A549 (cell line): Measurements from ENCODE around the gene SPRR4. TPM values are rescaled to one million over a fixed set of nuclear protein-coding genes. Genes with fewer than 3 reads are reported as not detected.
"Not testable (repeated sequence)": the region's sequence is repeated elsewhere in the genome, so short reads cannot be mapped to it uniquely, and the experiment has no call there.

ENCODE experiments used
- ATAC-seq, 2 experiments: fragments of 200-7000 bp in 1 of 2; fragments of >200 bp in 1 of 2; cut with Nextera tagmentation in 1 of 2; cut with Tn5 transposase in 1 of 2; 3 replicates each; pipeline versions ENCODE4 v1.8.0 to v1.9.1; 2018 to 2020; ENCODE audit warnings: mild to moderate bottlenecking in 1 of 2, moderate library complexity in 1 of 2
- CTCF ChIA-PET: fragments of 300-600 bp; sonication (Branson Sonifier 250); formaldehyde crosslinking; extraction: SDS; loops from one replicate; lab custom pipeline; 2021; ENCODE audit warnings: antibody characterized with exemption, inconsistent platforms; lab: Yijun Ruan, JAX
- POLR2A ChIA-PET: fragments of 350-600 bp; formaldehyde crosslinking; extraction: SDS; loops from one replicate; lab custom pipeline; 2021; ENCODE audit warnings: antibody characterized with exemption, inconsistent platforms; lab: Yijun Ruan, JAX
- DNase-seq, 2 experiments: peaks; one replicate each; pipeline versions ENCODE4 v3.0.0 to v3.0.0-alpha.2; 2011 to 2016; ENCODE audit warnings: low read depth in 1 of 2, low spot score in 1 of 2
- FAIRE-seq: peaks from 2 replicates; lab custom pipeline; 2011; peaks lifted over from hg19 to GRCh38; lab: Jason Lieb, UNC
- H3K27ac ChIP-seq, 2 experiments: fragments of >200 bp; sonication (Bioruptor Twin); formaldehyde crosslinking; 3 replicates each; pipeline ENCODE4 v1.5.1; 2016 to 2017
- H3K4me1 ChIP-seq: fragments of >200 bp; sonication (Bioruptor Twin); formaldehyde crosslinking; 3 replicates; pipeline ENCODE4 v1.6.1; 2016
- H3K4me2 ChIP-seq: fragments of >200 bp; sonication (Bioruptor Twin); formaldehyde crosslinking; 3 replicates; pipeline ENCODE4 v1.6.1; 2016
- H3K4me3 ChIP-seq: fragments of >200 bp; sonication (Bioruptor Twin); formaldehyde crosslinking; 3 replicates; pipeline ENCODE4 v1.5.1; 2016
- H3K9me3 ChIP-seq: fragments of >200 bp; sonication (Bioruptor Twin); formaldehyde crosslinking; 3 replicates; pipeline ENCODE4 v1.6.1; 2016
- ATOH8 ChIP-seq: fragments of 250-450 bp; sonication (Bioruptor Pico); IDR thresholded peaks from 2 replicates; pipeline ENCODE4 v1.5.0; 2020; ENCODE audit warnings: low read depth, mild to moderate bottlenecking, moderate library complexity
- E2F6 ChIP-seq: IDR thresholded peaks from 2 replicates; pipeline ENCODE4 v1.6.1; 2012; ENCODE audit warnings: low read depth, borderline replicate concordance
- ESRRA ChIP-seq: fragments of 150-350 bp; IDR thresholded peaks from 2 replicates; pipeline ENCODE4 v1.6.1; 2014; ENCODE audit warnings: mild to moderate bottlenecking, low read length, borderline replicate concordance
- MAFK ChIP-seq: fragments of 450-650 bp; IDR thresholded peaks from 2 replicates; pipeline ENCODE4 v1.6.1; 2014; ENCODE audit not compliant: partially characterized antibody
- PHF8 ChIP-seq: fragments of 200-600 bp; sonication (generic); IDR thresholded peaks from 2 replicates; pipeline ENCODE4 v1.6.1; 2016; ENCODE audit warnings: low read depth, mild to moderate bottlenecking, antibody characterized with exemption, moderate library complexity, borderline replicate concordance
- RAD21 ChIP-seq, 2 experiments: fragments of >200 bp in 1 of 2; sonication (Bioruptor Twin) in 1 of 2; formaldehyde crosslinking in 1 of 2; IDR thresholded peaks in 1 of 2; conservative IDR thresholded peaks in 1 of 2; 2 replicates in 1 of 2; 3 replicates in 1 of 2; pipeline ENCODE4 v1.6.1; 2012 to 2018; ENCODE audit warnings: inconsistent platforms in 1 of 2
- REST ChIP-seq: fragments of 200-600 bp; sonication (generic); IDR thresholded peaks from 2 replicates; pipeline ENCODE4 v1.6.1; 2016; ENCODE audit warnings: antibody characterized with exemption, mild to moderate bottlenecking, moderate library complexity
- ZC3H11A ChIP-seq: fragments of 450-650 bp; IDR thresholded peaks from 2 replicates; pipeline ENCODE4 v1.6.1; 2014; ENCODE audit warnings: antibody characterized with exemption, mild to moderate bottlenecking
- ZNF302 ChIP-seq: fragments of 250-450 bp; sonication (Bioruptor Pico); IDR thresholded peaks from 2 replicates; pipeline ENCODE4 v1.9.0; 2021; ENCODE audit warnings: inconsistent platforms, mild to moderate bottlenecking, moderate library complexity
- WGBS: methylation state at CpG from one replicate; pipeline ENCODE4 v1.1.6; 2017; ENCODE audit errors: missing lambda C conversion rate; 5-methylcytosine and 5-hydroxymethylcytosine counted together
- polyA plus RNA-seq, 4 experiments: library from polyadenylated mRNA; depleted of rRNA in 3 of 4; stranded (reverse); fragments of >200 nt; fragmentation: RNase III in 1 of 4; extraction: RNeasy Plus Mini Kit Qiagen cat#74134 plus additional on column Dnase treatment in 1 of 4; gene quantifications; 2 replicates in 3 of 4; 3 replicates in 1 of 4; pipeline ENCODE4 v1.2.3, GENCODE V29; 2011 to 2017
- small RNA-seq, 6 experiments: library from RNA; depleted of rRNA; stranded (forward); fragments of <200 nt; gene quantifications; one replicate each; pipeline ENCODE3, GENCODE V24; 2012

Gene SPRR4
- polyA plus RNA-seq, 2 of the 4 experiments (the other 2 are of a cell fraction): not detected

GRCh38 chr1:152999818-153000217 lies 29.4 kb downstream of the SPRR4 start (continued):
- no peak for TF ChIP-seq PHF8
- TF ChIP-seq, all 56 proteins: peak for 0

GRCh38 chr1:153000294-153000693 lies 29.8 kb downstream of the SPRR4 start:
- TF ChIP-seq REST: no peak
- TF ChIP-seq ATOH8 (CRISPR knock-in tag): no peak
- no peak for TF ChIP-seq ZNF302 (CRISPR knock-in tag)
- WGBS: 37% methylated on average over 1 of the region's 1 CpG
- Histone ChIP-seq H3K9me3 (0 out of 3 replicates have a peak, but pooled peaks cover under 1% of the 10 kb centered on the region), H3K4me1 (no peaks in the 10 kb centered on the region), H3K27ac (no peak overlapping the region), H3K4me2 (no peak overlapping the region), H3K4me3 (no peak overlapping the region)
- ChIA-PET CTCF (interaction anchor here (0.8 to 0.9 kb wide), 2 partner anchors 9 to 129 kb away, joined by 3 to 6 read pairs; no protein-coding TSS in a partner anchor), POLR2A (no interaction called here)
- ATAC-seq (no peak), FAIRE-seq (no peak), DNase-seq (no peak)

- ChIA-PET CTCF (no interaction called here), POLR2A (no interaction called here)
- TF ChIP-seq ZC3H11A: no peak
- no peak for TF ChIP-seq RAD21 (conservative IDR thresholded peaks at IDR 0.05 in 1 of 2, IDR thresholded peaks at IDR 0.05 in 1 of 2)
- no peak for TF ChIP-seq ESRRA
- TF ChIP-seq E2F6: no peak
- Histone ChIP-seq H3K4me2 (no peak within 1 kb of the TSS), H3K27ac (no peak within 1 kb of the TSS), H3K4me1 (no peaks in the 10 kb centered on the region), H3K4me3 (no peak within 1 kb of the TSS), H3K9me3 (no peaks in the 10 kb centered on the region)
- ATAC-seq (no peak), FAIRE-seq (no peak), DNase-seq (no peak)
- 2% methylated on average over 2 of the region's 2 CpGs for WGBS
Measured at GRCh38 chr1:153001382-153001781, 30.9 kb downstream of the SPRR4 start, which contains the start of gene SPRR3. Gene SPRR3, plus strand, starts transcription at chr1:153001749. Its CDS starts 1,272 bp downstream, at chr1:153003021.

- POLR2A ChIA-PET, H3K4me3 ChIP-seq, FAIRE-seq, H3K9me3 ChIP-seq, DNase-seq, H3K4me1 ChIP-seq, ATAC-seq, H3K4me2 ChIP-seq, H3K27ac ChIP-seq: not testable (repeated sequence)
- 19% methylated on average over 8 of the region's 8 CpGs for WGBS
- CTCF ChIA-PET: interaction anchor here (0.6 to 0.7 kb wide), 2 partner anchors 782 to 826 kb away, joined by 3 read pairs; no protein-coding TSS in a partner anchor
- TF ChIP-seq MAFK: peak; percentile 84
Measured at GRCh38 chr1:153011235-153011758, 40.8 kb downstream of the SPRR4 start.

- H3K27ac ChIP-seq, H3K4me3 ChIP-seq, H3K4me1 ChIP-seq, FAIRE-seq, H3K4me2 ChIP-seq, DNase-seq, CTCF ChIA-PET, POLR2A ChIA-PET, ATAC-seq, H3K9me3 ChIP-seq: not testable (repeated sequence)
- WGBS: 0% methylated on average over 2 of the region's 2 CpGs
Measured at GRCh38 chr1:153021829-153022228, 51.4 kb downstream of the SPRR4 start.

Small RNAs within 50 kb of the gene (small RNA-seq; reads per million reads assigned to genes)
- gene RF00322: 0 reads per million in 6 experiments
- 0 reads per million in 6 experiments for gene SPRR1A

Other genes with a start within 250 kb of the SPRR4 start
- gene KPRP, start 212.6 kb upstream of the SPRR4 start, polyA plus RNA-seq (2011; rRNA removed): not detected in 2 replicates
- not detected in 3 replicates for gene KPRP, start 212.6 kb upstream of the SPRR4 start, polyA plus RNA-seq (2017; fragmentation: RNase III; extraction: RNeasy Plus Mini Kit Qiagen cat#74134 plus additional on column Dnase treatment)
- gene LCE1F, start 195.5 kb upstream of the SPRR4 start, polyA plus RNA-seq (2011; rRNA removed): not detected in 2 replicates
- gene LCE1F, start 195.5 kb upstream of the SPRR4 start, polyA plus RNA-seq (2017; fragmentation: RNase III; extraction: RNeasy Plus Mini Kit Qiagen cat#74134 plus additional on column Dnase treatment): not detected in 3 replicates
- gene LCE1E, start 184.4 kb upstream of the SPRR4 start, polyA plus RNA-seq (2011; rRNA removed): not detected in 2 replicates
- gene LCE1E, start 184.4 kb upstream of the SPRR4 start, polyA plus RNA-seq (2017; fragmentation: RNase III; extraction: RNeasy Plus Mini Kit Qiagen cat#74134 plus additional on column Dnase treatment): not detected in 3 replicates
- gene LCE1D, start 173.9 kb upstream of the SPRR4 start, polyA plus RNA-seq (2011; rRNA removed): not detected in 2 replicates
- not detected in 3 replicates for gene LCE1D, start 173.9 kb upstream of the SPRR4 start, polyA plus RNA-seq (2017; fragmentation: RNase III; extraction: RNeasy Plus Mini Kit Qiagen cat#74134 plus additional on column Dnase treatment)
- not detected in 2 replicates for gene LCE1C, start 164.0 kb upstream of the SPRR4 start, polyA plus RNA-seq (2011; rRNA removed)
- gene LCE1C, start 164.0 kb upstream of the SPRR4 start, polyA plus RNA-seq (2017; fragmentation: RNase III; extraction: RNeasy Plus Mini Kit Qiagen cat#74134 plus additional on column Dnase treatment): not detected in 3 replicates
- gene LCE1B, start 158.7 kb upstream of the SPRR4 start, polyA plus RNA-seq (2011; rRNA removed): not detected in 2 replicates
- not detected in 3 replicates for gene LCE1B, start 158.7 kb upstream of the SPRR4 start, polyA plus RNA-seq (2017; fragmentation: RNase III; extraction: RNeasy Plus Mini Kit Qiagen cat#74134 plus additional on column Dnase treatment)
- gene LCE1A, start 143.2 kb upstream of the SPRR4 start, polyA plus RNA-seq (2011; rRNA removed): not detected in 2 replicates
- not detected in 3 replicates for gene LCE1A, start 143.2 kb upstream of the SPRR4 start, polyA plus RNA-seq (2017; fragmentation: RNase III; extraction: RNeasy Plus Mini Kit Qiagen cat#74134 plus additional on column Dnase treatment)
- not detected in 2 replicates for gene LCE6A, start 127.8 kb upstream of the SPRR4 start, polyA plus RNA-seq (2011; rRNA removed)
- not detected in 3 replicates for gene LCE6A, start 127.8 kb upstream of the SPRR4 start, polyA plus RNA-seq (2017; fragmentation: RNase III; extraction: RNeasy Plus Mini Kit Qiagen cat#74134 plus additional on column Dnase treatment)
- not detected in 2 replicates for gene LCE7A, start 110.7 kb upstream of the SPRR4 start, polyA plus RNA-seq (2011; rRNA removed)
- not detected in 3 replicates for gene LCE7A, start 110.7 kb upstream of the SPRR4 start, polyA plus RNA-seq (2017; fragmentation: RNase III; extraction: RNeasy Plus Mini Kit Qiagen cat#74134 plus additional on column Dnase treatment)
- not detected in 2 replicates for gene SMCP, start 92.3 kb upstream of the SPRR4 start, polyA plus RNA-seq (2011; rRNA removed)
- not detected in 3 replicates for gene SMCP, start 92.3 kb upstream of the SPRR4 start, polyA plus RNA-seq (2017; fragmentation: RNase III; extraction: RNeasy Plus Mini Kit Qiagen cat#74134 plus additional on column Dnase treatment)
- not detected in 2 replicates for gene IVL, start 62.1 kb upstream of the SPRR4 start, polyA plus RNA-seq (2011; rRNA removed)
- gene IVL, start 62.1 kb upstream of the SPRR4 start, polyA plus RNA-seq (2017; fragmentation: RNase III; extraction: RNeasy Plus Mini Kit Qiagen cat#74134 plus additional on column Dnase treatment): not detected in 3 replicates
- not detected in 2 replicates for gene SPRR5, start 23.4 kb upstream of the SPRR4 start, polyA plus RNA-seq (2011; rRNA removed)
- gene SPRR5, start 23.4 kb upstream of the SPRR4 start, polyA plus RNA-seq (2017; fragmentation: RNase III; extraction: RNeasy Plus Mini Kit Qiagen cat#74134 plus additional on column Dnase treatment): not detected in 3 replicates
- gene SPRR1A, start 13.4 kb downstream of the SPRR4 start, polyA plus RNA-seq (2011; rRNA removed): not detected in 2 replicates
- gene SPRR1A, start 13.4 kb downstream of the SPRR4 start, polyA plus RNA-seq (2017; fragmentation: RNase III; extraction: RNeasy Plus Mini Kit Qiagen cat#74134 plus additional on column Dnase treatment): not detected in 3 replicates
- not detected in 2 replicates for gene SPRR3, start 31.1 kb downstream of the SPRR4 start, polyA plus RNA-seq (2011; rRNA removed)
- not detected in 3 replicates for gene SPRR3, start 31.1 kb downstream of the SPRR4 start, polyA plus RNA-seq (2017; fragmentation: RNase III; extraction: RNeasy Plus Mini Kit Qiagen cat#74134 plus additional on column Dnase treatment)
- gene SPRR1B, start 60.6 kb downstream of the SPRR4 start, polyA plus RNA-seq (2011; rRNA removed): not detected in 2 replicates
- not detected in 3 replicates for gene SPRR1B, start 60.6 kb downstream of the SPRR4 start, polyA plus RNA-seq (2017; fragmentation: RNase III; extraction: RNeasy Plus Mini Kit Qiagen cat#74134 plus additional on column Dnase treatment)
- gene SPRR2D, start 70.5 kb downstream of the SPRR4 start, polyA plus RNA-seq (2011; rRNA removed): not detected in 2 replicates
- gene SPRR2D, start 70.5 kb downstream of the SPRR4 start, polyA plus RNA-seq (2017; fragmentation: RNase III; extraction: RNeasy Plus Mini Kit Qiagen cat#74134 plus additional on column Dnase treatment): not detected in 3 replicates
- not detected in 2 replicates for gene SPRR2A, start 86.9 kb downstream of the SPRR4 start, polyA plus RNA-seq (2011; rRNA removed)
- not detected in 3 replicates for gene SPRR2A, start 86.9 kb downstream of the SPRR4 start, polyA plus RNA-seq (2017; fragmentation: RNase III; extraction: RNeasy Plus Mini Kit Qiagen cat#74134 plus additional on column Dnase treatment)
- not detected in 2 replicates for gene SPRR2B, start 101.0 kb downstream of the SPRR4 start, polyA plus RNA-seq (2011; rRNA removed)
- gene SPRR2B, start 101.0 kb downstream of the SPRR4 start, polyA plus RNA-seq (2017; fragmentation: RNase III; extraction: RNeasy Plus Mini Kit Qiagen cat#74134 plus additional on column Dnase treatment): not detected in 3 replicates
- not detected in 2 replicates for gene SPRR2E, start 123.9 kb downstream of the SPRR4 start, polyA plus RNA-seq (2011; rRNA removed)
- gene SPRR2E, start 123.9 kb downstream of the SPRR4 start, polyA plus RNA-seq (2017; fragmentation: RNase III; extraction: RNeasy Plus Mini Kit Qiagen cat#74134 plus additional on column Dnase treatment): not detected in 3 replicates
- not detected in 2 replicates for gene SPRR2F, start 142.9 kb downstream of the SPRR4 start, polyA plus RNA-seq (2011; rRNA removed)
- not detected in 3 replicates for gene SPRR2F, start 142.9 kb downstream of the SPRR4 start, polyA plus RNA-seq (2017; fragmentation: RNase III; extraction: RNeasy Plus Mini Kit Qiagen cat#74134 plus additional on column Dnase treatment)
- gene SPRR2G, start 180.2 kb downstream of the SPRR4 start, polyA plus RNA-seq (2011; rRNA removed): not detected in 2 replicates
- not detected in 3 replicates for gene SPRR2G, start 180.2 kb downstream of the SPRR4 start, polyA plus RNA-seq (2017; fragmentation: RNase III; extraction: RNeasy Plus Mini Kit Qiagen cat#74134 plus additional on column Dnase treatment)
- gene LELP1, start 232.8 kb downstream of the SPRR4 start, polyA plus RNA-seq (2011; rRNA removed): not detected in 2 replicates
- not detected in 3 replicates for gene LELP1, start 232.8 kb downstream of the SPRR4 start, polyA plus RNA-seq (2017; fragmentation: RNase III; extraction: RNeasy Plus Mini Kit Qiagen cat#74134 plus additional on column Dnase treatment)
- gene PRR9, start 246.9 kb downstream of the SPRR4 start, polyA plus RNA-seq (2011; rRNA removed): not detected in 2 replicates
- not detected in 3 replicates for gene PRR9, start 246.9 kb downstream of the SPRR4 start, polyA plus RNA-seq (2017; fragmentation: RNase III; extraction: RNeasy Plus Mini Kit Qiagen cat#74134 plus additional on column Dnase treatment)